ENCODE data around the gene FAM20A.
A peak's percentile ranks its signal among the peaks of the same experiment; 100 is the strongest.

- TF ChIP-seq CTCF (IDR thresholded peaks at IDR 0.05) (peak in 2 of 3 donors; percentile 25 to 32), POLR2A (IDR thresholded peaks at IDR 0.05) (no peak), POLR2AphosphoS5 (IDR thresholded peaks at IDR 0.05) (peak in 1 of 3 donors; percentile 31)
Measured at GRCh38 chr17:68539548-68540467, 61.4 kb downstream of the FAM20A start.
